NCI-H748 treated with DMSO at 0.1 percent for 48 hours (cell line): ENCODE results near the gene PTPN6.
A peak's percentile ranks its signal among the peaks of the same experiment; 100 is the strongest.
"Not testable (repeated sequence)": the region's sequence is repeated elsewhere in the genome, so short reads cannot be mapped to it uniquely, and the experiment has no call there.

ENCODE experiments used
- DNase-seq: peaks from one replicate; lab custom pipeline; 2025; lab: John Stamatoyannopoulos, UW

Gene PTPN6

GRCh38 chr12:6950811-6951540, at the start of gene PTPN6:
Gene PTPN6 (plus strand): TSS chr12:6951356. CDS start chr12:6951513, 157 bp downstream.
- no peak for DNase-seq

DNA sequence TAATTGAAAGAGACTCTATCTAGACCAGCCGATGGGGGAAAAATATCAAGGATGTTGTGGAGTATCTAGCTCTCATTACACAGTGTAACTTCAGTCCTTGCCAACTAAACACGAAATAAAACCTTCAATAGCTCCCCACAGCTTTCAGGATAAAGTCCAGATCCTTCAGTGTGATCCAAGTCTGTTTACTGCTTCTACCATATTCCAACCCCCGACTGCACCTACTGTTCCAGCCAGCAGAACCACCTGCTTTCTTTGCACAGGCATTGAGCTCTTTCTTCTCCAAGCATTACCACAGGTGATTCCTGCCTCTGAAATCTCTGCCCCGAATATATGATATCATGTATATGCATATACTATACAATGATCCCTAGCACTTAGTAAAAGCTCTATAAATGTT, 48.7 kb upstream of the PTPN6 start:
- no peak for DNase-seq

GRCh38 chr12:6903722-6904121, 47.4 kb upstream of the PTPN6 start:
- DNase-seq, result no peak

- DNase-seq, result peak; percentile 93
Measured at GRCh38 chr12:6904280-6905276, 46.6 kb upstream of the PTPN6 start, which contains the start of gene LRRC23. Gene LRRC23 (plus strand): TSS chr12:6904822. CDS start chr12:6905634, 812 bp downstream.

DNA sequence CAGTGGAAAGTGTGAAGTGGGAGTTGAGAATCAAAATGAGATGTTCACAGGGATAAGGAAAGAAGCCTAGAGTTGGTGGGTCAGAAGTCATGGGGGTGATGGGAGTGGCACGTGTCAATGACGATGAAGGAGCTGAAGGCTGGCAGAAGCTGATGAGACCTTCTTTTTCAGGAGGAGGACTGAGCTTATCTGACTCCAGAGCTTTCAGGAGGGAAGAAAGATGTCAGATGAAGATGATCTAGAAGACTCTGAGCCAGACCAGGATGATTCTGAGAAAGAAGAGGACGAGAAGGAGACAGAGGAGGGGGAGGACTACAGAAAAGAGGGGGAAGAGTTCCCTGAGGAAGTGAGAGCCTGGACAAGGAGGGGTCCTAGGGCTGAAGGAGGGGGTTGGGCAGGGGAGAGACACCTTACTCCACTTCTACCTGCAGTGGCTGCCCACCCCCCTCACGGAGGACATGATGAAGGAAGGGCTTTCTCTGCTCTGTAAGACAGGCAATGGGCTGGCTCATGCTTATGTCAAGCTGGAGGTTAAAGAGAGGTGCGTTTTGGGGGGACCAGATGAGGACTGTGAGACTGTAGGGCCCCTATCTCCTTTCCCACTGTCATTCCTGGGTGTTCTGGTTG, 45.6 kb upstream of the PTPN6 start:
- no peak for DNase-seq

- not testable (repeated sequence) for DNase-seq
Measured at GRCh38 chr12:6908141-6908540, 43.0 kb upstream of the PTPN6 start.

- DNase-seq, result no peak
Measured at GRCh38 chr12:6909421-6910145, 41.6 kb upstream of the PTPN6 start.

GRCh38 chr12:6912164-6912935, 38.8 kb upstream of the PTPN6 start:
- DNase-seq, result no peak

DNA sequence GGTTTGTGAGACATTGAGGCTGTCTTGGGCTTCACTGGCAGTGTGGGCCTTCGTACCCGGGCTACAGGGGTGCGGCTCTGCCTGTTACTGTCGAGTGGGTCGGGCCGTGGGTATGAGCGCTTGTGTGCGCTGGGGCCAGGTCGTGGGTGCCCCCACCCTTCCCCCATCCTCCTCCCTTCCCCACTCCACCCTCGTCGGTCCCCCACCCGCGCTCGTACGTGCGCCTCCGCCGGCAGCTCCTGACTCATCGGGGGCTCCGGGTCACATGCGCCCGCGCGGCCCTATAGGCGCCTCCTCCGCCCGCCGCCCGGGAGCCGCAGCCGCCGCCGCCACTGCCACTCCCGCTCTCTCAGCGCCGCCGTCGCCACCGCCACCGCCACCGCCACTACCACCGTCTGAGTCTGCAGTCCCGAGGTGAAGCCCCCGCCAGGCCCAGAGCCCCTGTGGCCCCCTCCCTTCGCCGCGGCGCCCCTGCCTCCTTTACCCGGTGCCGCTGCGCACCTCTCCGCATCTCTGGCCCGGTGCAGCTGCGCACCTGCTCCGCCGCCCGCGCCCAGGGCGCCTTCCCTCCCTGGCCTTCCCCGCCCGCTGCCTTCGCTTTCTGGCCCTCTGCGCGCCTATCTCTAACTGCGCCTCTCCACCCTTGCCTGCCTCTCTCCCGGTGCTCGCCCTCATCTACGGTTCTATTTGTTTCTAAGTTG, 36.8 kb upstream of the PTPN6 start, which contains the start of gene ENO2:
TSS of gene ENO2 (plus strand) at position 335 of the 701 bp plus-strand sequence. CDS start 1,253 bp downstream, outside the sequence.
- peak; percentile 6 for DNase-seq

DNA sequence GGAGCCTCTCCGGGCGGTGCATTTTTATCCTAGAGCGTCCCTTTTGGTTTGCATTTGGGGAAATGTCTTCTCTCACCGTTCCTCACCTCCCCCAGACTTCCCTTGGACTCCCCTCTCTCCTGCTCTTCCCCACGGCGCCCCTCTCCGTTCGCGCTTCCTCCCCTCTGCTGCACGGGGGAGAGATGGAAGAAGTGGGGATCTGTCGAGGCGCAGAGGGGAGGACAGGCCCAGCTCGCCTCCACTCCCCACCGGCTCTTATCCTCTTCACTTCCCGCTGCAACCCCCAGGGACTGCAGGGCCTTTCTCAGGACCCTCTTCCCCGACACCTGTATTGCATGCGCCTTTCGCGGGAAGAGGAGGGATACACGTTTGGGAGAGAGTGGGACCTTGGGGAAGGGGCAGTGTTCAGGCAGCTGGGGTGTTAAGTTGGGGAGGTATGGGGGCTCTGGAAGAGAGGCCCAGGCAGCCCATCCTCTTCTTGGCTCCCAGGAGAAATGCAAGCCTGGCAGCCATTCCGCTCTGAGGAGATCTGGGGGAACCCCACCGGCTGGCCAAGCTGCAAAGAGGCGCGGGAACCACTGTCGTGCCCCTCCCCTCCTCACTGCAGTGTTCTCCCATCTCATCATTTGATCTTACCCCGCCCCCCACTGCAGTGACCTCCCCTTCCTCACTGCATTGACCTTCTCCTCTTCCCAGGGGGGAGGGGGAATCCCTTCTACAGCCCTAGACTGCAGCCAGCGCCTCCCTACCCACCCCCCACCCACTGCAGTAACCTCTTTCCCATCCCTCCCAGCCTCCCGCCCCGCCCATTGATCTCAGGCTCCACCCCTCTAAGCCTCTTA, 36.0 kb upstream of the PTPN6 start:
- peak; percentile 14 for DNase-seq

- DNase-seq, result no peak
Measured at GRCh38 chr12:6915789-6916285, 35.3 kb upstream of the PTPN6 start.

GRCh38 chr12:6916426-6917200, 34.5 kb upstream of the PTPN6 start:
- DNase-seq, result no peak

GRCh38 chr12:6917491-6918231, 33.5 kb upstream of the PTPN6 start:
- DNase-seq, result no peak

DNA sequence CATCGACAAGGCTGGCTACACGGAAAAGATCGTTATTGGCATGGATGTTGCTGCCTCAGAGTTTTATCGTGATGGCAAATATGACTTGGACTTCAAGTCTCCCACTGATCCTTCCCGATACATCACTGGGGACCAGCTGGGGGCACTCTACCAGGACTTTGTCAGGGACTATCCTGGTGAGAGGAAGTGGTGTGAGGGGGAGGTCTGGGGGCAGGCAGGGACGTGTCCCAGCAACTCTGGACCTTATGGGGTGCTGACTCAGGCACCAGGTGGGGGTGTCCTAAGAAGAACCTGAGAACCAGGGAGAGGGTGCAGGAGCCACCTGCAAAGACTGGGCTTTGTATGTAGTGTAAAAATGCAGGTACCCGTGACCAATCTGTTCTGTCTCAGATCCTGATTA, 31.6 kb upstream of the PTPN6 start:
- no peak for DNase-seq

GRCh38 chr12:6921539-6921938, 29.6 kb upstream of the PTPN6 start:
- no peak for DNase-seq

DNA sequence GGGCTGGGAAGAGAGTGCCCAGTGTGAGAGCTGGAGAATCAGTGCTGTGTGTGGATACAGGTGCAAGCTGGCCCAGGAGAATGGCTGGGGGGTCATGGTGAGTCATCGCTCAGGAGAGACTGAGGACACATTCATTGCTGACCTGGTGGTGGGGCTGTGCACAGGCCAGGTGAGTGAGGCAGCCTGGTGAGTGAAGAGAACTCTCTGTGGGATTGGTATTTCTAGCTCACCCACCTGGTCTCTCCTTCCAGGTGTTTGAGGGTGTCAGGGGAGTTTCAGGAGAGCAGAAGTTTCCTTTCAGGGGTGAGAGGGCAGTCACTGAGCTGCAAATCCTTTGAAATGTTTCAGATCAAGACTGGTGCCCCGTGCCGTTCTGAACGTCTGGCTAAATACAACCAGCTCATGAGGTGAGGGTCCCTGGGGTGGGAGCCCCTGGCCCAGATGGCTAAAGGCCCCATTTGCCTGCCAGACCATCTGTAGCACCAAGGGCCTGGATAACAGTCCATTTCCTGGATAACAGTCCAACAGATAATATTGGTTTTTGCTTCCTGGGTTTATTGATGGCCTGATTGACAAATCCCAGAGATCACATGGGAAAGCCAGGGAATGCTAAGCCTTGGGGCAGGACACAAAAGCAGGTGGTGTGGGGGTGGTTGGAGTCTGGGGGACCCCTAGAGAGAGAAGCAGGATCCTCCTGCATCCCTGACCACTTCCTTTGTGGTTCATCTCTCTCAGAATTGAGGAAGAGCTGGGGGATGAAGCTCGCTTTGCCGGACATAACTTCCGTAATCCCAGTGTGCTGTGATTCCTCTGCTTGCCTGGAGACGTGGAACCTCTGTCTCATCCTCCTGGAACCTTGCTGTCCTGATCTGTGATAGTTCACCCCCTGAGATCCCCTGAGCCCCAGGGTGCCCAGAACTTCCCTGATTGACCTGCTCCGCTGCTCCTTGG, 28.9 kb upstream of the PTPN6 start:
- no peak for DNase-seq
